Rectal smooth muscle tissue (tissue), 1 donor: ENCODE data around the gene SPAG17.

Source experiments
- H3K27ac ChIP-seq: one replicate; pipeline ENCODE4 v1.7.0; 2013; ENCODE audit warnings: low read depth, low read length, inconsistent platforms
- H3K27me3 ChIP-seq: one replicate; pipeline ENCODE4 v1.7.0; 2013; ENCODE audit warnings: low read length; ENCODE audit not compliant: control insufficient read depth, insufficient read depth
- H3K36me3 ChIP-seq: one replicate; pipeline ENCODE4 v1.7.0; 2013; ENCODE audit warnings: low read length; ENCODE audit not compliant: control insufficient read depth, insufficient read depth
- H3K4me1 ChIP-seq: one replicate; pipeline ENCODE4 v1.7.0; 2013; ENCODE audit warnings: low read length; ENCODE audit not compliant: control insufficient read depth, insufficient read depth
- H3K4me3 ChIP-seq: one replicate; pipeline ENCODE4 v1.7.0; 2013; ENCODE audit warnings: low read length
- H3K9ac ChIP-seq: one replicate; pipeline ENCODE4 v1.7.0; 2013; ENCODE audit warnings: low read length

Gene SPAG17

GRCh38 chr1:118136187-118136941, 48.7 kb downstream of the SPAG17 start:
- no peaks in the 10 kb centered on the region for H3K27me3 ChIP-seq
- H3K9ac ChIP-seq, result no peak overlapping the region
- no peaks in the 10 kb centered on the region for H3K36me3 ChIP-seq
- no peak overlapping the region for H3K4me3 ChIP-seq
- H3K4me1 ChIP-seq, result no peaks in the 10 kb centered on the region
- H3K27ac ChIP-seq, result no peak overlapping the region

DNA sequence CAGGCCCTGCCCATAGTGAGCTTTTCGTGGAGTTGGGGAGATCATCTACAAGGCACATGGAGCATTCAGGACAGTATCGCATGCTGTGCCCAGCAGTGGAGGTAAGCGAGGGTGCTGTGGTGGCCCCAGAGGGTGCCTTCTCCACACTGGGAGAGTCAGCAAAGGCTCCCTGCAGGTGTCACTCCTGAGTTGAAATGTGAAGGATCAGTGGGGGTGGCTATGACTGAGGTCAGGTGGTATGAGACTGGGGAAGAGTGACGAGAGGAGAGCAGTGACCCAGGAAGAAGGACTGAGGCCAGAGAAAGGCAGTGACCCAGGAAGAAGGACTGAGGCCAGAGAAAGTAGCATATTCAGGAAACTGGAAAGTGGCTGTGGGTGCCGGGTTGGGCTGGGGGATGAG, 53.0 kb downstream of the SPAG17 start:
- no peak overlapping the region for H3K4me3 ChIP-seq
- H3K9ac ChIP-seq, result no peak overlapping the region
- no peaks in the 10 kb centered on the region for H3K27me3 ChIP-seq
- no peaks in the 10 kb centered on the region for H3K4me1 ChIP-seq
- no peak overlapping the region for H3K27ac ChIP-seq
- no peaks in the 10 kb centered on the region for H3K36me3 ChIP-seq

DNA sequence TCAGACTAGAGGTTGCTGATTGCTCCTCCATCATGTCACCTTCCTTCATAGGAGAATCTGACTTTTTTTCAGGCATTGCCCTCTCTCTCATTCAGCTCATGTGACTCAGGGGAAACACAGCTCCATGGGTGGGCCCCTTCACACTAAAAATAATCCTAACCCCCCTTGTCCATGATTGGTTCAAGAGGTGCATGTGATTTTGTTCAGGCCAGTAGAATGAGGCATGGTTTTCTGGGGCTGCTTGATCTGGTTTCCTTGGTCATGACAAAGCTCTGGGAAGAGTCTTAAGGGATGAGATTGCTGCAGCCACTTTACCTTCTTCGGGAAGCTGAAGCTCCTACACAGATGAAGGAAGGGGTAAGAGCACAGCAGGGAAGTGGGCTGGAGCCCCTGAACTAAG, 56.3 kb downstream of the SPAG17 start:
- Histone ChIP-seq H3K27ac (no peak overlapping the region), H3K4me3 (no peak overlapping the region), H3K9ac (no peak overlapping the region), H3K27me3 (no peaks in the 10 kb centered on the region), H3K4me1 (no peaks in the 10 kb centered on the region), H3K36me3 (no peaks in the 10 kb centered on the region)

GRCh38 chr1:118124064-118124463, 61.0 kb downstream of the SPAG17 start:
- H3K4me3 ChIP-seq, result no peak overlapping the region
- no peaks in the 10 kb centered on the region for H3K4me1 ChIP-seq
- no peak overlapping the region for H3K27ac ChIP-seq

GRCh38 chr1:118123116-118123839, 61.8 kb downstream of the SPAG17 start:
- Histone ChIP-seq H3K27ac (no peak overlapping the region), H3K9ac (no peak overlapping the region), H3K27me3 (no peaks in the 10 kb centered on the region), H3K4me3 (no peak overlapping the region), H3K36me3 (no peaks in the 10 kb centered on the region), H3K4me1 (no peaks in the 10 kb centered on the region)

More at GRCh38 chr1:118124064-118124463, 61.0 kb downstream of the SPAG17 start:
- no peaks in the 10 kb centered on the region for H3K36me3 ChIP-seq
- no peak overlapping the region for H3K9ac ChIP-seq
- H3K27me3 ChIP-seq, result no peaks in the 10 kb centered on the region

- Histone ChIP-seq H3K27me3 (no peaks in the 10 kb centered on the region), H3K27ac (no peak overlapping the region), H3K4me1 (no peaks in the 10 kb centered on the region), H3K4me3 (no peak overlapping the region), H3K36me3 (no peaks in the 10 kb centered on the region), H3K9ac (no peak overlapping the region)
Measured at GRCh38 chr1:118122234-118123004, 62.6 kb downstream of the SPAG17 start.

GRCh38 chr1:118118873-118119463, 66.1 kb downstream of the SPAG17 start:
- H3K27ac ChIP-seq, result no peak overlapping the region
- H3K27me3 ChIP-seq, result no peaks in the 10 kb centered on the region
- no peaks in the 10 kb centered on the region for H3K36me3 ChIP-seq
- no peak overlapping the region for H3K9ac ChIP-seq
- H3K4me1 ChIP-seq, result no peaks in the 10 kb centered on the region
- H3K4me3 ChIP-seq, result no peak overlapping the region

- Histone ChIP-seq H3K4me1 (no peaks in the 10 kb centered on the region), H3K36me3 (no peaks in the 10 kb centered on the region), H3K4me3 (no peak overlapping the region), H3K27me3 (no peaks in the 10 kb centered on the region), H3K9ac (no peak overlapping the region), H3K27ac (no peak overlapping the region)
Measured at GRCh38 chr1:118118469-118118868, 66.6 kb downstream of the SPAG17 start.

- no peaks in the 10 kb centered on the region for H3K36me3 ChIP-seq
- no peak overlapping the region for H3K9ac ChIP-seq
- H3K27me3 ChIP-seq, result no peaks in the 10 kb centered on the region
- no peak overlapping the region for H3K4me3 ChIP-seq
- H3K27ac ChIP-seq, result no peak overlapping the region
- no peaks in the 10 kb centered on the region for H3K4me1 ChIP-seq
Measured at GRCh38 chr1:118117521-118117920, 67.5 kb downstream of the SPAG17 start.

- no peak overlapping the region for H3K9ac ChIP-seq
- no peak overlapping the region for H3K27ac ChIP-seq
- H3K4me3 ChIP-seq, result no peak overlapping the region
- no peaks in the 10 kb centered on the region for H3K27me3 ChIP-seq
- H3K36me3 ChIP-seq, result no peaks in the 10 kb centered on the region
- no peaks in the 10 kb centered on the region for H3K4me1 ChIP-seq
Measured at GRCh38 chr1:118116909-118117308, 68.1 kb downstream of the SPAG17 start.

DNA sequence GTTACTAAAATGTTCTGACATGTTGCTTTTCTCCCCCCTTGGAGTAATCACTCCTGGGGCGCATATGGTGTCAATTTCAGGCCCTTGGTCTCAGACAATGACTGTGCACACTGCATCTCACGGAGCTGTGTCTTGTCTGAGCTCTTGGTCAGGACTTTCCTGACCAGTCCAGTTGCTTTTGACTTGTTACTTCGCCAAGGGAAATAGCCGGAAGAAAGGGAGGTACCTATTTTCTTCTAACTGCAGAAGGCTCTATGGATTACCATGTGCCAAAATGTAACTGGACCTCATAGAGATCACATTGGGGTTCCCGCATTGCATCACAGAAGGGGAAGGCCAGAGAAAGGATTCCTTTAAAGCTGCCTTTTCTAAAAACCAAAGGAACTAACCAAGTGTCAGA, 68.6 kb downstream of the SPAG17 start:
- Histone ChIP-seq H3K27me3 (no peaks in the 10 kb centered on the region), H3K9ac (no peak overlapping the region), H3K36me3 (no peaks in the 10 kb centered on the region), H3K27ac (no peak overlapping the region), H3K4me1 (no peaks in the 10 kb centered on the region), H3K4me3 (no peak overlapping the region)

DNA sequence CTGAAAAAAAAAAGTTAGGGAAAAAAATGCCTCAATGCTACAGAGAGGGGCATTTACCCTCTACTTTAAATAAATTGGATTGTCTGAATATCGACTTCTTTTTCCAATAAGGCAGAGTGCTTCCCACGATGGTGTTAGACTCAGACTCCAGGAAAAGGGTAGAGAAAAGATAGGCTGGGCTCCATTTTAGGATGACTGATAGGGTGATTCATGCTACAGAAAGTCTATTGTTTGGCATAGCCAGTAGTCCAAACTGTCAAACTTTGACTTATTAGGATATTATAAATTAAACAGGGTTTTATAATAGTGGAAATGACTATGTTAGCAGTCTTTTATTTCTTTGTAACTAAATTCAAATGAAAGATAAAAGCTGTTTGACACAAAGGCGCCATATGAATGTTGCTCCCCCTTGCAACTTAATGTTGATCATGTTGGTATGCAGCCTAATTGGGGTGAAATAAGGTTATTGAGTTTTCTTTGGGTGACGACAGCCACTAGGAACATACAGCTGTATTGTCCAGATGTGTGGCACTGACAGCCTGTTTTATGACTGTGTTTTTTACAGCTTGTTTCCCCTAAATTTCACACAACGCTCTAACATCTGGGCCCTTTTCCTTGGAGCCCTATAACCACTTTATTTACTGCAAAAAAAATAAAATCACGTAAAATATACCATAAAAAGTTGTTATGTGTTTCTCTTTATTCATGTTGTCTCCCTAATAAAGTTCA, 69.3 kb downstream of the SPAG17 start:
- Histone ChIP-seq H3K27ac (no peak overlapping the region), H3K9ac (no peak overlapping the region)

More for the DNA sequence above, 69.3 kb downstream of the SPAG17 start:
- H3K36me3 ChIP-seq, result no peaks in the 10 kb centered on the region
- H3K4me1 ChIP-seq, result no peaks in the 10 kb centered on the region
- H3K27me3 ChIP-seq, result no peaks in the 10 kb centered on the region
- H3K4me3 ChIP-seq, result no peak overlapping the region
